H7 (cell line): ENCODE results near the gene LRRC27. TPM values are rescaled to one million over a fixed set of nuclear protein-coding genes. Genes with fewer than 3 reads are reported as not detected.

Experiments used
- DNase-seq: peaks from one replicate; pipeline ENCODE4 v3.0.0; 2012
- H3K27me3 ChIP-seq: 2 replicates; pipeline ENCODE4 v1.6.0; 2011; ENCODE audit warnings: mild to moderate bottlenecking, low read length; ENCODE audit not compliant: control insufficient read depth, insufficient read depth
- H3K36me3 ChIP-seq: replicated peaks from 2 replicates; pipeline ENCODE4 v1.5.1; 2011; ENCODE audit warnings: low read length; ENCODE audit not compliant: control insufficient read depth, insufficient read depth
- H3K4me3 ChIP-seq: 2 replicates; pipeline ENCODE4 v1.5.1; 2011; ENCODE audit warnings: low read depth, mild to moderate bottlenecking, control low read depth, low read length, moderate library complexity; ENCODE audit not compliant: insufficient read depth
- total RNA-seq: library from RNA; depleted of rRNA; stranded (reverse); fragments of >200 nt; shearing (Covaris generic); gene quantifications from 2 replicates; pipeline ENCODE4 v1.2.3, GENCODE V29; 2014

LRRC27 gene
- total RNA-seq, 1 experiment from 2014 or later = 4.0 TPM

DNA sequence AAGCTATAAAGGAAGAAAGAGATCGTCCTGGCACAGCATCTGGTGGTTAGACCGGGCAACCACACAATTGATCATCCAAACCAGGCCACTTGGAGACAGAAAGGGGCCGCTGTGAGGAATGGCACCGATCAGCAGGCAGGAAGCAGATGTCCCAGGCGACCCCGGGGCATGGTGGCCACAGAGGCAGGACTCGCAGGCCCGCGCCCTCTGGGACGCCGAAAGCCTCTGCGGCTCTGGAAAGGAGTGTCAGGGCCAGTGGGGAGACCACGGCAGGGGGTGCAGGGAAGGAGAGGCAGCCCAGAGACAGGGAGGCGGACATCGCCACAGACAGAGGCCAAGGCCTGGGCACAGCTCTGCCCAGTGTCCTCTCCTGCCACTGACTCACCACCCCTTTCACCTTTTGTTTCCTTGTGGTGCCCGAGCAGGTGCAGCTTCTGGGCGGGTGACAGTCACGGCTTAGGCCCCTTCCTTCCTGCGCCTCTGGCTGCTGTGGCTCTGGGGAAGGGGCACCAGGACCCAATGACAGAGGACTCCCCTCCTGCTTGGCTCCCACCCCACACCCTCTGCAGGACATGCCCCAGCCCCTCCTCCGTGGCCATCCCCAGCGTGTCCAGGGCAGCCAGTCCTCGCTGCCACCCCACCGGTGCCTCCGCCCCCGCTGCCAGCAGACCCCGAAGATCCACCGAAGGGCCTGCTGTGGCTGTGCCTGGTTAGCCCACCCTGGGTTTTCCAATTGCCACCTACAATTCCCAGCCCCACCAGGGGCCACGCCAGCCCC lies 35.1 kb upstream of the LRRC27 start:
- H3K4me3 ChIP-seq = no peak overlapping the region
- H3K36me3 ChIP-seq = no peaks in the 10 kb centered on the region
- peak; percentile 61 for DNase-seq
- no peaks in the 10 kb centered on the region for H3K27me3 ChIP-seq

- Histone ChIP-seq H3K36me3 (no peaks in the 10 kb centered on the region), H3K27me3 (no peaks in the 10 kb centered on the region), H3K4me3 (no peak overlapping the region)
- DNase-seq = peak; percentile 90
These were observed 34.5 kb upstream of the LRRC27 start for GRCh38 chr10:132297526-132297925.

DNA sequence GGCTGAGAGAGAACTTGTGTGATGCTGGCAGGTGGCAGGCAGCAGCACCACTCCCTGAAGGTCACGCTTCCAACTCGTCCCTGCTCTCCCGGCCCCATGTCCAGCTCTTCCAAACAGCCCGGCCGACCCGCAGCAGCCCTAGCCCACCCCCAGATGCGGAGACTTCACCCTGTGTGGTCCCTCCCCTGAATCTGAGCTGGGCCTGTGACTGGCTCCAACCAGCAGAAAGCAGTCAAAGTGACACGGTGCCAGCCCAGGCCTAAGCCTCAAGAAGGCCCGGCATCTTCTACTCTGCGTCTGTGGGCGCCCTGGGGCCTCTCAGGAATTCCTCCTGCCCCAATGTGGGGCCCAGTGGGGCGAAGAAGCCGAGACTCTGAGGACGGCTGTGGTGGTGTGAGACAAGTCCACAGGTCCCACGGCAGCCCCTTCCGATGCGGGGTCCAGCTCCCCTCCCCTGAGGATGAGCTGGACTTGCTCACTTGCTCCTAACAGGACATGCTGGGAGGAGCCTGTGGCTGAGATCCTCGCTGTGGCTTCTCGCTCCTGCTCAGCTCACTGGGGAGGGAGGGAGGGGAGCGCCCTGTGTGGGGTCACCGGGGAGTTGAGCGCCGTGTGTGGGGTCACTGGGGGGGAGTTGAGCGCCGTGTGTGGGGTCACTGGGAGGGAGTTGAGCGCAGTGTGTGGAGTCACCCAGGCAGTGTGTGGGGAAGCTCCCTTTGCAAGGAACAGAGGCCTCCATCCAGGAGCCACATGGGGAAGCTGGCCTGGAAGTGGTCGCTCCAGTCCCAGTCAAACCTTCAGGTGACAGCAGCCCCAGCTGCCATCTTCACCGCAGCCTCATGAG lies 33.7 kb upstream of the LRRC27 start:
- DNase-seq = peak; percentile 70
- H3K36me3 ChIP-seq = no peaks in the 10 kb centered on the region
- no peaks in the 10 kb centered on the region for H3K27me3 ChIP-seq
- H3K4me3 ChIP-seq = no peak overlapping the region

- Histone ChIP-seq H3K4me3 (no peak overlapping the region), H3K27me3 (no peaks in the 10 kb centered on the region; the same call in 1 of the 2 replicates), H3K36me3 (no peaks in the 10 kb centered on the region)
- no peak for DNase-seq
These were observed 32.3 kb upstream of the LRRC27 start for GRCh38 chr10:132299371-132300336.

GRCh38 chr10:132300582-132300981 lies 31.4 kb upstream of the LRRC27 start:
- Histone ChIP-seq H3K27me3 (no peaks in the 10 kb centered on the region; the same call in 1 of the 2 replicates), H3K4me3 (no peak overlapping the region), H3K36me3 (no peaks in the 10 kb centered on the region; the same call in 1 of the 2 replicates)
- no peak for DNase-seq

- no peak for DNase-seq
- Histone ChIP-seq H3K4me3 (no peak overlapping the region), H3K36me3 (no peaks in the 10 kb centered on the region; the same call in 1 of the 2 replicates)
These were observed 30.3 kb upstream of the LRRC27 start for GRCh38 chr10:132301371-132302330.

DNA sequence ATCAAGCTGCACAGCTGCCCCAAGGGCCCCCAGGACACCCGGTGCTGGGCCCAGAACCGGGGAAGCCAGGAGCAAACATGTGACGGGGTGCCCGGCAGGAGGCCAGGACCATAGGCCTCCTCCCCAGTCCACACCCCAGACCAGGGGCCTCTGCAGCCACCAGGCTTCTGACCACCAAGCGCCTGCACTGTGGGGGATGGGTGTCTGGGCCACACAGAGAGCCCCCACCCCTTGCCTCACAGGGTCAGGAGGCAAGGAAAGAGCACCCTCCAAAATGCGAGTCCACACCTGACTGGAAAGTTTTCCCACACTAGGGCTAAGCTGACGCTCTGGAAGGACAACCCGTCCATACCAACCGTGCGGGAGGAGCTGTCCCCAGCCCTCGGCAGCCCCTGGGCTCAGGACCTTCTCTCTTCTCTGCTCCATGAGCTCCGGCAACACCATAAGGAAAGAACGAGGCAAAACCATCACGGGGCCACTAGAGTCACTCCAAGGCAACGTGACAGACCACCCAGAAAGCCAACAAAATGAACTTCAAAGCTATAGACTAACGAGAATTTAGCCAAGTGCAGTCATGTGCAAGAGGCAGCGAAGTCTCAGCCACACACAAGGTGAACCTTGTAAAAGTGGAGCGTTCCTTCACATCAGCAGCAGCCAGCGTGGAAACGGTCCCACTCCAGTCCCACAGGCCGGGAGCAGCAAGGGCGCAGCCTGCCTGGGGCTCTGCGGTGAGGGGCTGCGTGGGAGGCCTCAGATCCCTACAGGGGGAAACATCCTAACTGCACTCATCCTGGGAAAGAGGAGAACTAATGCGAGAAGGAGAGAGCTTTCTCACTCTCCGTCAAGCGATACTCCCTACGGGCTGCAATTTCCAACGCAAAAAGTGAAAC lies 29.3 kb upstream of the LRRC27 start:
- H3K36me3 ChIP-seq = no peaks in the 10 kb centered on the region; the same call in 1 of the 2 replicates
- H3K27me3 ChIP-seq = peaks cover 11% of the 10 kb centered on the region
- H3K4me3 ChIP-seq = no peak overlapping the region
- no peak for DNase-seq

More at GRCh38 chr10:132301371-132302330, 30.3 kb upstream of the LRRC27 start:
- peaks cover 3% of the 10 kb centered on the region for H3K27me3 ChIP-seq

DNA sequence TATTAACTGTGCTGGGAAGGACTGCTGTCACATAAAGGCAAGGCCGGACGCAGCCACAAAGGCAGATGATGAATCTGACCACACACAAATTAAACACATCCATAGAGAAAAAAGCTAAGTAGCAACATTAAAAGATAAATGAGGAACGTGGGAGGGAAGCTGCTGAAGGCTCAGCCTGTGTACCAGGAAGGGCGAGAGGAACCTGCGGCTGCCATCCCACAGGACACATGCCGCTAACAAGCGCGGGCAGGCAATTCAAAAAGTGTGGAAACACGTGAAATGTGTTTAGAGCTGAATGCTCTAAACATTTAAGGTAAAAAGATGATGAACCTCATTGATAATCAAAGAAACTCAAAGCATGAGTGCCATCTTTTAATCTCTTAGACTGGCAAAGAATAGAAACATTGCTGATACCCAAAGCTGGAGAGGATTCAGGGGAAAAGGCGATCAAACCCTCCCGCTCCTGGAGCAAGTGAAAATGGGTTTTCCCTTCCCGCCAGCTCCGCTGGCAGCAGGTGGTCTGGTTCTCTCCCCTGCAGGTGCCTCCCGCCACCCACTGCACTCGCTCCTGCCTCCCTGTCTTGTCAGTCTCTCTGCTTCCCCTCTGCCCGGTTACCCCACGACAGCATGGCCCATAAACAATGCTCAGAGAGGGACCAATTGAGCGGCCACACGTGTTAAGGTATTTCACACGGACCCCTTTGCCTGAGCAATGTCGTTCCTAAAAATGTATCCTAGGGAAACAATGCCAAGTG lies 28.5 kb upstream of the LRRC27 start:
- Histone ChIP-seq H3K36me3 (no peaks in the 10 kb centered on the region; the same call in 1 of the 2 replicates), H3K4me3 (no peak overlapping the region), H3K27me3 (peaks cover 13% of the 10 kb centered on the region)
- DNase-seq = no peak

- Histone ChIP-seq H3K36me3 (no peaks in the 10 kb centered on the region; the same call in 1 of the 2 replicates), H3K27me3 (peaks cover 27% of the 10 kb centered on the region), H3K4me3 (no peak overlapping the region)
- peak; percentile 44 for DNase-seq
These were observed 27.1 kb upstream of the LRRC27 start for GRCh38 chr10:132304756-132305509.

GRCh38 chr10:132305654-132306342 lies 26.2 kb upstream of the LRRC27 start:
- DNase-seq = no peak
- Histone ChIP-seq H3K36me3 (no peaks in the 10 kb centered on the region; the same call in 1 of the 2 replicates), H3K27me3 (peaks cover 35% of the 10 kb centered on the region), H3K4me3 (no peak overlapping the region)

GRCh38 chr10:132306343-132306685 lies 25.7 kb upstream of the LRRC27 start:
- H3K4me3 ChIP-seq = no peak overlapping the region
- no peaks in the 10 kb centered on the region; the same call in 1 of the 2 replicates for H3K36me3 ChIP-seq
- peaks cover 38% of the 10 kb centered on the region for H3K27me3 ChIP-seq
- no peak for DNase-seq
